Thyroid gland (tissue), 4 donors: ENCODE measurements around the gene RIMKLB.

Experiments
- POLR2A ChIP-seq, 2 donors: fragments of 450-650 bp; IDR thresholded peaks; one replicate each; pipeline ENCODE4 v1.6.1; 2017; ENCODE audit warnings: antibody characterized with exemption in 2 of 2, mild to moderate bottlenecking in 2 of 2, moderate library complexity in 1 of 2
- TF ChIP-seq, protein P1 (sequence below), 6 experiments: fragments of 200-600 bp in 3 of 6; fragments of 450-650 bp in 3 of 6; sonication (generic) in 3 of 6; IDR thresholded peaks; one replicate each; pipeline ENCODE4 v1.5.1; 2016 to 2019; ENCODE audit warnings: antibody characterized with exemption in 6 of 6, mild to moderate bottlenecking in 2 of 6, inconsistent platforms in 1 of 6, moderate library complexity in 1 of 6

DNA sequence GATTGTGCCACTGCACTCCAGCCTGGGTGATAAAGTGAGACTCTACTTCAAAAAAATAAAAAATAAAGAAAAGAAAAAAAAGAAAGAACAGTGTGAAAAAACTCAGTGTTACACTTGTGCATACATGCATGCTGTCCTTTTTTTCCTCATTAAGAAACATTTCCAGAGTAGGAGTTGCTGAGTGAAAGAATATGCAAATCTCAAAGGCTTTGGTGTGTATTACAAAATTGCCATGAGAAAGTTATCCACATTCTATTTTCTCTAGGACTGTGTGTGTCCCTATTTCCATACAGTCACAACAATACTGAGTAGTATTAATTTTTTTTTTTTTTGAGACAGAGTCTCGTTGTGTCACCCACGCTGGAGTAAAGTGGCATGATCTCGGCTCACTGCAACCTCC lies 123.8 kb downstream of the RIMKLB start:
- TF ChIP-seq, protein P1, sequence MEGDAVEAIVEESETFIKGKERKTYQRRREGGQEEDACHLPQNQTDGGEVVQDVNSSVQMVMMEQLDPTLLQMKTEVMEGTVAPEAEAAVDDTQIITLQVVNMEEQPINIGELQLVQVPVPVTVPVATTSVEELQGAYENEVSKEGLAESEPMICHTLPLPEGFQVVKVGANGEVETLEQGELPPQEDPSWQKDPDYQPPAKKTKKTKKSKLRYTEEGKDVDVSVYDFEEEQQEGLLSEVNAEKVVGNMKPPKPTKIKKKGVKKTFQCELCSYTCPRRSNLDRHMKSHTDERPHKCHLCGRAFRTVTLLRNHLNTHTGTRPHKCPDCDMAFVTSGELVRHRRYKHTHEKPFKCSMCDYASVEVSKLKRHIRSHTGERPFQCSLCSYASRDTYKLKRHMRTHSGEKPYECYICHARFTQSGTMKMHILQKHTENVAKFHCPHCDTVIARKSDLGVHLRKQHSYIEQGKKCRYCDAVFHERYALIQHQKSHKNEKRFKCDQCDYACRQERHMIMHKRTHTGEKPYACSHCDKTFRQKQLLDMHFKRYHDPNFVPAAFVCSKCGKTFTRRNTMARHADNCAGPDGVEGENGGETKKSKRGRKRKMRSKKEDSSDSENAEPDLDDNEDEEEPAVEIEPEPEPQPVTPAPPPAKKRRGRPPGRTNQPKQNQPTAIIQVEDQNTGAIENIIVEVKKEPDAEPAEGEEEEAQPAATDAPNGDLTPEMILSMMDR (IDR thresholded peaks at IDR 0.05): no peak
- no peak for TF ChIP-seq POLR2A (IDR thresholded peaks at IDR 0.05)
